22Rv1 (cell line): ENCODE results near the gene KRT81.
"Not testable (repeated sequence)": the region's sequence is repeated elsewhere in the genome, so short reads cannot be mapped to it uniquely, and the experiment has no call there.

Experiments used
- H3K27ac ChIP-seq: fragments of 450-650 bp; 2 replicates; pipeline ENCODE4 v1.5.1; 2017
- CTCF ChIP-seq: fragments of 450-650 bp; IDR thresholded peaks from 2 replicates; pipeline ENCODE4 v1.5.1; 2017; ENCODE audit warnings: mild to moderate bottlenecking
- ZFX ChIP-seq: fragments of 450-650 bp; IDR thresholded peaks from 2 replicates; pipeline ENCODE4 v1.6.1; 2017; ENCODE audit warnings: antibody characterized with exemption, borderline replicate concordance

The KRT81 gene

GRCh38 chr12:52252175-52252615 lies 39.1 kb downstream of the KRT81 start:
- TF ChIP-seq CTCF, result peak; percentile 63
- not testable (repeated sequence) for H3K27ac ChIP-seq

- H3K27ac ChIP-seq, result no peak overlapping the region
- TF ChIP-seq ZFX (no peak), CTCF (no peak)
These were observed 39.8 kb downstream of the KRT81 start for GRCh38 chr12:52251367-52252051.

GRCh38 chr12:52250048-52250990 lies 41.0 kb downstream of the KRT81 start:
- H3K27ac ChIP-seq, result no peak overlapping the region

GRCh38 chr12:52249511-52250047 lies 41.8 kb downstream of the KRT81 start:
- TF ChIP-seq ZFX, result no peak
- no peak for TF ChIP-seq CTCF
- no peak overlapping the region for H3K27ac ChIP-seq

More at GRCh38 chr12:52250048-52250990, 41.0 kb downstream of the KRT81 start:
- TF ChIP-seq ZFX (no peak), CTCF (no peak)

- TF ChIP-seq CTCF (no peak), ZFX (no peak)
- no peak overlapping the region for H3K27ac ChIP-seq
These were observed 42.5 kb downstream of the KRT81 start for GRCh38 chr12:52248541-52249461.

- H3K27ac ChIP-seq, result no peak overlapping the region
These were observed 43.5 kb downstream of the KRT81 start for GRCh38 chr12:52247622-52248540.

More at GRCh38 chr12:52247622-52248540, 43.5 kb downstream of the KRT81 start:
- TF ChIP-seq CTCF (no peak), ZFX (no peak)
